RWPE2 (cell line): ENCODE measurements around the gene SRGAP2C.
A peak's percentile ranks its signal among the peaks of the same experiment; 100 is the strongest.
"Not testable (repeated sequence)": the region's sequence is repeated elsewhere in the genome, so short reads cannot be mapped to it uniquely, and the experiment has no call there.

Experiments
- ATAC-seq: fragments of 200-7000 bp; cut with Tn5 transposase; 3 replicates; pipeline ENCODE4 v1.9.1; 2021; ENCODE audit warnings: low read depth
- DNase-seq: peaks from one replicate; pipeline ENCODE4 v3.0.0-alpha.2; 2020; ENCODE audit warnings: low spot score
- H3K27ac ChIP-seq: fragments of 450-650 bp; 2 replicates; pipeline ENCODE4 v1.5.1; 2017; ENCODE audit warnings: mild to moderate bottlenecking; ENCODE audit not compliant: poor library complexity, severe bottlenecking
- H3K27me3 ChIP-seq: fragments of 250-450 bp; sonication (Bioruptor Pico); 2 replicates; pipeline ENCODE4 v1.5.1; 2021; ENCODE audit warnings: mild to moderate bottlenecking, moderate library complexity; ENCODE audit not compliant: insufficient read depth, poor library complexity, severe bottlenecking
- H3K36me3 ChIP-seq: fragments of 250-450 bp; sonication (Bioruptor Pico); 2 replicates; pipeline ENCODE4 v1.5.1; 2020; ENCODE audit warnings: low read depth, mild to moderate bottlenecking, moderate library complexity
- H3K4me1 ChIP-seq: fragments of 250-450 bp; sonication (Bioruptor Pico); 2 replicates; pipeline ENCODE4 v1.5.1; 2021; ENCODE audit warnings: mild to moderate bottlenecking, moderate library complexity; ENCODE audit not compliant: insufficient read depth, poor library complexity, severe bottlenecking
- H3K4me3 ChIP-seq: fragments of 250-450 bp; sonication (Bioruptor Pico); 2 replicates; pipeline ENCODE4 v1.5.1; 2021; ENCODE audit warnings: mild to moderate bottlenecking, moderate library complexity; ENCODE audit not compliant: severe bottlenecking
- H3K9me3 ChIP-seq: fragments of 250-450 bp; sonication (Bioruptor Pico); 2 replicates; pipeline ENCODE4 v1.5.1; 2021; ENCODE audit warnings: mild to moderate bottlenecking, moderate library complexity; ENCODE audit not compliant: severe bottlenecking

Gene SRGAP2C

GRCh38 chr1:121263789-121264244, 79.0 kb downstream of the SRGAP2C start:
- not testable (repeated sequence) for H3K36me3 ChIP-seq, H3K4me3 ChIP-seq, DNase-seq, H3K9me3 ChIP-seq, H3K4me1 ChIP-seq, H3K27me3 ChIP-seq, H3K27ac ChIP-seq
- ATAC-seq = peak; percentile 87

- not testable (repeated sequence) for ATAC-seq, H3K36me3 ChIP-seq, H3K4me3 ChIP-seq, H3K27me3 ChIP-seq, DNase-seq, H3K4me1 ChIP-seq, H3K9me3 ChIP-seq, H3K27ac ChIP-seq
Measured at GRCh38 chr1:121267072-121267471, 82.3 kb downstream of the SRGAP2C start.

GRCh38 chr1:121269309-121269708, 84.5 kb downstream of the SRGAP2C start:
- H3K27ac ChIP-seq, ATAC-seq, H3K27me3 ChIP-seq, H3K4me3 ChIP-seq, H3K9me3 ChIP-seq, H3K36me3 ChIP-seq, DNase-seq, H3K4me1 ChIP-seq: not testable (repeated sequence)

- not testable (repeated sequence) for H3K9me3 ChIP-seq, H3K4me1 ChIP-seq, H3K4me3 ChIP-seq, H3K27me3 ChIP-seq, H3K27ac ChIP-seq, H3K36me3 ChIP-seq, DNase-seq
- peak; percentile 36; the same call in 2 of the 3 replicates for ATAC-seq
Measured at GRCh38 chr1:121269973-121270372, 85.2 kb downstream of the SRGAP2C start.

GRCh38 chr1:121271143-121271715, 86.5 kb downstream of the SRGAP2C start:
- H3K9me3 ChIP-seq, H3K4me3 ChIP-seq, ATAC-seq, H3K27ac ChIP-seq, H3K4me1 ChIP-seq, H3K36me3 ChIP-seq, DNase-seq, H3K27me3 ChIP-seq: not testable (repeated sequence)

- H3K27ac ChIP-seq, H3K4me1 ChIP-seq, DNase-seq, H3K27me3 ChIP-seq, H3K4me3 ChIP-seq, ATAC-seq, H3K36me3 ChIP-seq, H3K9me3 ChIP-seq: not testable (repeated sequence)
Measured at GRCh38 chr1:121275435-121275834, 90.7 kb downstream of the SRGAP2C start.

GRCh38 chr1:121278202-121278601, 93.4 kb downstream of the SRGAP2C start:
- not testable (repeated sequence) for H3K4me1 ChIP-seq, H3K27me3 ChIP-seq, H3K4me3 ChIP-seq, H3K36me3 ChIP-seq, H3K27ac ChIP-seq, H3K9me3 ChIP-seq, ATAC-seq, DNase-seq

- H3K9me3 ChIP-seq, H3K4me1 ChIP-seq, ATAC-seq, H3K27ac ChIP-seq, H3K4me3 ChIP-seq, H3K27me3 ChIP-seq, H3K36me3 ChIP-seq, DNase-seq: not testable (repeated sequence)
Measured at GRCh38 chr1:121278777-121279547, 94.2 kb downstream of the SRGAP2C start.

- H3K9me3 ChIP-seq, DNase-seq, H3K27ac ChIP-seq, H3K27me3 ChIP-seq, H3K4me3 ChIP-seq, H3K36me3 ChIP-seq, ATAC-seq, H3K4me1 ChIP-seq: not testable (repeated sequence)
Measured at GRCh38 chr1:121279548-121279898, 94.7 kb downstream of the SRGAP2C start.

GRCh38 chr1:121280699-121281317, 96.0 kb downstream of the SRGAP2C start:
- not testable (repeated sequence) for H3K4me3 ChIP-seq, H3K36me3 ChIP-seq, ATAC-seq, DNase-seq, H3K27me3 ChIP-seq, H3K27ac ChIP-seq, H3K4me1 ChIP-seq, H3K9me3 ChIP-seq

- not testable (repeated sequence) for H3K4me1 ChIP-seq, H3K36me3 ChIP-seq, H3K27me3 ChIP-seq, H3K9me3 ChIP-seq, DNase-seq, H3K4me3 ChIP-seq, H3K27ac ChIP-seq
- peak; percentile 88 for ATAC-seq
Measured at GRCh38 chr1:121281480-121281879, 96.7 kb downstream of the SRGAP2C start.
